Activated CD4-positive, alpha-beta memory T cell treated with anti-CD3 and anti-CD28 coated beads, Interleukin-2, amount 10 ng/mL, durations not matched to agents 7 days and 5 days (primary cell): ENCODE data around the gene ALG1. TPM values are rescaled to one million over a fixed set of nuclear protein-coding genes. Genes with fewer than 3 reads are reported as not detected.
"Not testable (repeated sequence)": the region's sequence is repeated elsewhere in the genome, so short reads cannot be mapped to it uniquely, and the experiment has no call there.

Source experiments
- CTCF ChIA-PET: fragments of 350-600 bp; sonication (Branson Sonifier 250); formaldehyde crosslinking; loops from one replicate; lab custom pipeline; 2021; ENCODE audit warnings: antibody characterized with exemption, inconsistent platforms; lab: Charles Lee
- POLR2A ChIA-PET: fragments of 350-600 bp; sonication (Branson Sonifier 250); formaldehyde crosslinking; loops from one replicate; lab custom pipeline; 2021; ENCODE audit warnings: antibody characterized with exemption; lab: Charles Lee
- DNase-seq: peaks from one replicate; pipeline ENCODE4 v3.0.0-alpha.2; 2020
- H3K27ac Mint-ChIP-seq: one replicate; pipeline ENCODE4 v1.8.0; 2021; ENCODE audit warnings: mild to moderate bottlenecking, mixed read lengths
- H3K27me3 Mint-ChIP-seq: one replicate; pipeline ENCODE4 v1.8.0; 2021; ENCODE audit warnings: mixed read lengths
- H3K36me3 Mint-ChIP-seq: one replicate; pipeline ENCODE4 v1.8.0; 2021; ENCODE audit warnings: low read depth, mixed read lengths
- H3K4me1 Mint-ChIP-seq: one replicate; pipeline ENCODE4 v1.8.0; 2021; ENCODE audit warnings: mixed read lengths
- H3K4me3 Mint-ChIP-seq: one replicate; pipeline ENCODE4 v1.8.0; 2021; ENCODE audit warnings: mild to moderate bottlenecking, mixed read lengths
- H3K9me3 Mint-ChIP-seq: one replicate; pipeline ENCODE4 v1.8.0; 2021; ENCODE audit warnings: mixed read lengths
- total RNA-seq, 2 experiments: library from RNA; stranded (reverse); gene quantifications; one replicate each; pipeline ENCODE4 v1.2.3, GENCODE V29; 2021

ALG1 gene
- total RNA-seq, 2 experiments from 2014 or later: 18.7 to 19.3 TPM

DNA sequence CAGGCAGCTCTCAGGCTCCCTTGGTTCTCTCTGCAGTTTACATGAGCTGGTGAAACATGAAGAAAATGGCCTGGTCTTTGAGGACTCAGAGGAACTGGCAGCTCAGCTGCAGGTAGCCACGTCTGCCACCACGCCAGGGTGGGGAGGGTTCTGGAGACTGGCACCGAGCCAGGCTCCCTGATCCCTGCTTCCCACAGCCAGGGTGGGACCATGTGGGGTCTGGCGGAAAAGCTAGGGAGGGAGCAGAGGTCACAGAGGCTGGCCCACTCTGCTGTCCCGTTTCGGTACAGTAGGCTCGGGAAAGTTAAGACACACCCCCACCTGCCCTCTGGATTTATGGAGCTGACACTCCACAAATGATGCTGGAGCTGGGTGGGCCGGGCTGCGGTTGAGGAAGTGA, 12.0 kb downstream of the ALG1 start:
- H3K4me1 Mint-ChIP-seq, H3K27me3 Mint-ChIP-seq, H3K9me3 Mint-ChIP-seq, H3K27ac Mint-ChIP-seq, H3K4me3 Mint-ChIP-seq, POLR2A ChIA-PET, DNase-seq: not testable (repeated sequence)
- CTCF ChIA-PET: interaction anchor here (0.8 to 3.0 kb wide), 4 partner anchors 9 to 51 kb away, joined by 3 to 18 read pairs (median 8); partner anchors contain the start of gene ALG1
- H3K36me3 Mint-ChIP-seq: peaks cover 18% of the 10 kb centered on the region

DNA sequence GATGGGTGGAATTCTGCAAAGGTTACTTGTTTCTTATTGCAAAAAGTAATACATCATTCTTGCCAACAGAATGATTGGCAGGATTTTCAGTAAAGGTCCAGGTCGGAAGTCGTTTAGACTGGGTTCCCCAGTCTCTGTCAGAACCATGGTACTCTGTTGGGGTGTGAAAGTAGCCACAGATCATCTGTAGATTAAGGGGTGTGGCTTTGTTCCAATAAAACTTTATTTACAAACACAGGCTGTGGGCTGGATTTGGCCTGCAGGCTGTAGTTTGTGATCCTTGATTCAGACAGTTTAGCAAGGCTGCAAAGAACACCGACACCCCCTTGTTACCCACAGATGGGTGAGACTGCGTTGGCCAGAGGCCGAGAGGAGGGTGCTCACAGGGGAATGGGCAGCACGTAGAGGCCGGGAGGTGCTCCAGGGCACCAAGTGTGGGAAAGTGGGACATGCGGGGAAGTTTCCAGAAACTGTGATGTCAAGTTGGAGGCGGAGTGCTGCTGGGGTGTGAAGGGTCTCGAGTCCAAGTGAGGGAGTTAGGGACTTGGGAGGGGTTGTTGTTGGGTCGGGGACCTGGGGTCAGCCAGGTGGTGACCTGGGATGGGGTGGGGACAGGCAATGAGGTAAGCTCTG, 12.6 kb downstream of the ALG1 start:
- H3K9me3 Mint-ChIP-seq, H3K27ac Mint-ChIP-seq, H3K27me3 Mint-ChIP-seq, POLR2A ChIA-PET, H3K4me3 Mint-ChIP-seq, DNase-seq, H3K4me1 Mint-ChIP-seq: not testable (repeated sequence)
- CTCF ChIA-PET: interaction anchor here (0.7 to 3.0 kb wide), 6 partner anchors 9 to 129 kb away, joined by 3 to 18 read pairs (median 3); partner anchors contain the start of gene ALG1
- H3K36me3 Mint-ChIP-seq: peaks cover 18% of the 10 kb centered on the region

DNA sequence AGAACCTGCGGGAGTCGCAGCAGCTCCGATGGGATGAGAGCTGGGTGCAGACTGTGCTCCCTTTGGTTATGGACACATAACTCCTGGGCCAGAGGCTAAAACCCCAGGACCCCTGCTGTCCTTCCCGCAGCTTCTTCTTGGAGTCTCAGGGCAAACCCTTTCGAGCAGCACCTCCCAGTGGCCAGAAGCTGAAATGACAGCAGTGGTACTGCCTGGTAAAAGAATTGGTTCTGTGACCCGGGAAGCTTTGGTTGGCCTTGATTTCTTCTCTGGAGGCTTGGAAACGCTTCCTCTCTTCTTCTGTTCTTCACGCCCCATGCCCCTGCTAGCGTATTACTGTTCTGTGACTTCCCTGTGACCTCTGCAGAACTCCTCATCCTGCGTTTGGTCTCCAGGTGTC, 13.2 kb downstream of the ALG1 start:
- H3K4me3 Mint-ChIP-seq, H3K27me3 Mint-ChIP-seq, H3K27ac Mint-ChIP-seq, H3K4me1 Mint-ChIP-seq, H3K9me3 Mint-ChIP-seq, POLR2A ChIA-PET: not testable (repeated sequence)
- CTCF ChIA-PET: interaction anchor here (0.7 to 3.0 kb wide), 7 partner anchors 10 to 173 kb away, joined by 3 to 18 read pairs (median 3); partner anchors contain the start of gene ALG1
- DNase-seq: peak; percentile 67
- peaks cover 16% of the 10 kb centered on the region for H3K36me3 Mint-ChIP-seq

DNA sequence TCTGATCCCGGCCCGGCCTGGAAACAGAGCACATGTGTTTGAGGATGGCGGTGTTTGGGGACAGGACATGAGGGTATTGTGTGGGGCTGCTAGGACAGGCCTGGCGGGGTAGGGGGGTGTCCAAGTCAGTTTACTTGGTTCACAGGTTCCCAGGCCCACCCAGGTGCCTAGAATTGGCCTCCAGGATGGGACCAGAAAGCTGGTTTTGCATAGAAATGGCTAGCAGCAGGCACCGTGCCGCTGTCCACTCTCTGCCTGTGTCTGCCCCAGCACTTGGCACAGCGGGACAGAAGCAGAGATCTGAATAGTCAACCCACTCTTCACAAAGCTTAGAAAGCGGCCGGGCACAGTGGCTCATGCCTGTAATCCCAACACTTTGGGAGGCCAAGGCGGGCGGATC, 14.1 kb downstream of the ALG1 start:
- H3K27me3 Mint-ChIP-seq, H3K4me1 Mint-ChIP-seq, DNase-seq, POLR2A ChIA-PET, H3K4me3 Mint-ChIP-seq, H3K9me3 Mint-ChIP-seq: not testable (repeated sequence)
- H3K36me3 Mint-ChIP-seq: peaks cover 16% of the 10 kb centered on the region
- H3K27ac Mint-ChIP-seq: peak overlapping the region; percentile 10
- CTCF ChIA-PET: interaction anchor here (2.3 kb wide), 1 partner anchor 29 kb away, joined by 4 read pairs; no protein-coding TSS in a partner anchor

DNA sequence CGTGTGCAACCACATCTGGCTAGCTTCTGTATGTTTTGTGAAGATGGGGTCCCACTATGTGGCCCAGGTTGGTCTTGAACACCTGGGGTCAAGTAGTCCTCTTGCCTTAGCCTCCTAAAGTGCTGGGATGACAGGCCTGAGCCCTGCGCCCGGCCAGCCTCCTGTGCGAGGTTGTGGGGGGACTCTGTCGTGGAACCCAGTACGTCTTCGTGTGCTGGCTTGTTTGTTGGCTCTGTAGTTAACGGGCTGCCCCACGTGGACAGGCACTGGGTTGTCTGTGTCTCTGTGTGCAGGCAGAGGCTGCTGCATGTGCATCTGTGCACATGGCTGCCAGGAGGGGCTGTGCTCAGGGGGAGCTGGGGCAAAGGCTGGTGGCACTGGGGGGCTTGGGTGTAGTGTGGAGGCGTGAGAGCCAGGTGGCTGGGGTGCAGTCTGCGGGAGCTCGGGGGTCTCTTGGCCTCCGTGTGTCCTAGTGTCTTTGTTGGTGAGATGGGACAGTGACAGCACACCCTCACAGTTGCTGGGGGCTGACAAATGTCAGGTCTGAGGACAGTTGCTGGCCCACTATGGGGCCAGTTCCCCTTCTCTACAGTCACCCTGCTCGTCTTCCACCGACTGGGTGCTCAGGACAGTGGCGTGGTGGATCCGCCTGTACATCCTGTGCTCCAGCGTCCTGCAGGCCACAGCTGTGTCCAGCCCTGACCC, 16.6 kb downstream of the ALG1 start:
- H3K9me3 Mint-ChIP-seq, POLR2A ChIA-PET, H3K4me3 Mint-ChIP-seq, H3K27ac Mint-ChIP-seq, H3K4me1 Mint-ChIP-seq, H3K27me3 Mint-ChIP-seq, DNase-seq: not testable (repeated sequence)
- H3K36me3 Mint-ChIP-seq: peaks cover 14% of the 10 kb centered on the region
- CTCF ChIA-PET: interaction anchor here (2.3 kb wide), 1 partner anchor 32 kb away, joined by 4 read pairs; no protein-coding TSS in a partner anchor

DNA sequence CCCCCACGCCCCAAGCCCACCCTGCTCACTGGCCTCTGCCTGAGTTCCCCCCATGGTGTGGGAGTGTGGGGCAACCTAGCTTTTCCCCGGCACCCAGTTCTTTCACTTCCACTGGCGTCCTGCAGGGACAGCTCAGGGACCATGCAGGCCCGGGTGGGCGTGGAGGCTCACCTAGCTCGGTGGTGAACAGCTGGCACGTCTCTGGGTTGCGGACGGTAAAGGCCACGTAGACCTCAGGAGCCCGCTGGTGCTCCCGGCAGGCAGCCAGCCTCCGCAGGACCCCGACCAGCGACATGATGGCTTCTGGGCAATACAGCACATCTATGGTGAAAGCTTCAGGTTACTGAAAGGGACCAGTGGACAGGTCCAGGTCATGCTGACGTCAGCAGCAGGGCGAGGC, 17.3 kb downstream of the ALG1 start:
- H3K27ac Mint-ChIP-seq, H3K27me3 Mint-ChIP-seq, H3K9me3 Mint-ChIP-seq, CTCF ChIA-PET, H3K4me1 Mint-ChIP-seq, H3K4me3 Mint-ChIP-seq, POLR2A ChIA-PET, DNase-seq: not testable (repeated sequence)
- peaks cover 12% of the 10 kb centered on the region for H3K36me3 Mint-ChIP-seq

DNA sequence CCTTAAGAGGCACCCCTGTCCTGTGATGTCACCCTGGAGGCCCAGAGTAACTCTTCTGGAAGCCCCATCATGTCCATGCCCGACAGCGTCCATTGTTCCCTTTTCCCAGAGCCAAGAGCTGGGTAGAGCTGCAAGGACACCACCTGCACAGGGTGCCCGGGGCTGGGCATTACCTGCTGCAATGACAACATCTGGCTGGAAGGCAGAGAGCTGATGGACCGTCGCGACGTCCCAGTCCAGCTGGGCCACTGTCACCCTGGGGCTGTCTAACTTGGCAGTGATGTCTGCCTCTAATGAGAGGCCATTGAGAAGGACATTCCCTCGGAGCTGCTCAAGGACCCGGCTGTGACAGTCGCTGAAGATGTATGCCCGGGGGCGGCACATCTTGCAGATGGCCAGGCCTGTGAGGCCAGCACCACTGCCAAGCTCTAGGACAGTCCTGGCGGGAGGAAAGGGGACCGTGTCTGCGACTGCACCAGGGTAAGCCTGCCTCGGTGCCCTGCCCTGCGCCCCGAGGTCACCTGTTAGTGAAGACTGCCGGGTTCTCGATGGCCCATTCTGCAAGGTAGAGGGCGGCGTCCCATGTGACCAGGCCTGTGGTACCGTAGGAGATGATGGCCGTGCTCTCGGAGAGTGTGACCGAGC, 18.4 kb downstream of the ALG1 start:
- H3K27me3 Mint-ChIP-seq, H3K4me3 Mint-ChIP-seq, H3K36me3 Mint-ChIP-seq, H3K4me1 Mint-ChIP-seq, DNase-seq, H3K9me3 Mint-ChIP-seq, H3K27ac Mint-ChIP-seq, POLR2A ChIA-PET: not testable (repeated sequence)
- CTCF ChIA-PET: interaction anchor here (3.7 kb wide), 1 partner anchor 34 kb away, joined by 17 read pairs; no protein-coding TSS in a partner anchor

DNA sequence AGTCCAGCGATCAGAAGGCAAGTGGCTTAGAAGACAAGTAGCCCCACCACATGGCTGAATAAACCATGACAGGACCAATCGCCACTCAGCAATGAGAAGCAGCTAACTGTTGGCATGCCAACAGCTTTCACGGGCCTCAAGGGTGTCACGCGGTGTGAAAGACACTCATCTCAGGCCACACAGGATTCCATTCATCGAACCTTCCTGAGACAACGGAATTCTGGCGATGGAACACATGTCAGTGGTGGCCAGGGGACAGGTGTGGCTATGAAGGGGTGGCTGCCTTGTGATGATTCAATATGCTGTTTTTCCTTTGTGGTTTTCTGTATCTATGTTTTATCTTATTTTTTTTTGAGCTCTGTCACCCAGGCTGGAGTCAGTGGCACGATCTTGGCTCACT, 18.9 kb downstream of the ALG1 start:
- H3K4me3 Mint-ChIP-seq, H3K36me3 Mint-ChIP-seq, H3K9me3 Mint-ChIP-seq, POLR2A ChIA-PET, H3K27ac Mint-ChIP-seq, DNase-seq, H3K27me3 Mint-ChIP-seq: not testable (repeated sequence)
- CTCF ChIA-PET: interaction anchor here (3.7 kb wide), 1 partner anchor 34 kb away, joined by 17 read pairs; no protein-coding TSS in a partner anchor
- peaks cover 13% of the 10 kb centered on the region for H3K4me1 Mint-ChIP-seq

DNA sequence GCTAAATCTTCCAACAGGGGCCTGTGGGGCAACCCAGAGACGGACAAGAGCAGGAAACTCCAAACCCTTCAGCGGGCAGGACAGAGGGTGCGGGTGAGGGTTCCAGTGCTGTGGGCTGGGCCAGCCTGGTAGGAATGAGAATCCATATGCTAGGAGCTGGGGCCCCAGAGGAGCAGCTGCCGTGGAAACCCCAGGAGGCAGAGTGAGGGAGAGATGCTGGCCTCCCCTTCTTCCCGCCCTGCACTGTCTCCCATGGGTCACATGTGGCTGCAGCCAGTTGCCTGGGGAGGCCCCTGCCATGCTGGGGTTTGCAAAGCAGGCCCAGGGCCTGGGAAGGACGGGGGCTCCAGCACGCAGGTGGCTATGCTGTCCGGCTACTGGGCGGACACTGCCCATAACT, 21.4 kb downstream of the ALG1 start:
- H3K9me3 Mint-ChIP-seq, H3K36me3 Mint-ChIP-seq, H3K27ac Mint-ChIP-seq, H3K27me3 Mint-ChIP-seq, POLR2A ChIA-PET, DNase-seq, H3K4me3 Mint-ChIP-seq: not testable (repeated sequence)
- peaks cover 28% of the 10 kb centered on the region for H3K4me1 Mint-ChIP-seq
- CTCF ChIA-PET: interaction anchor here (1.6 to 3.7 kb wide), 2 partner anchors 22 to 37 kb away, joined by 7 to 17 read pairs; partner anchors contain the start of gene ALG1

DNA sequence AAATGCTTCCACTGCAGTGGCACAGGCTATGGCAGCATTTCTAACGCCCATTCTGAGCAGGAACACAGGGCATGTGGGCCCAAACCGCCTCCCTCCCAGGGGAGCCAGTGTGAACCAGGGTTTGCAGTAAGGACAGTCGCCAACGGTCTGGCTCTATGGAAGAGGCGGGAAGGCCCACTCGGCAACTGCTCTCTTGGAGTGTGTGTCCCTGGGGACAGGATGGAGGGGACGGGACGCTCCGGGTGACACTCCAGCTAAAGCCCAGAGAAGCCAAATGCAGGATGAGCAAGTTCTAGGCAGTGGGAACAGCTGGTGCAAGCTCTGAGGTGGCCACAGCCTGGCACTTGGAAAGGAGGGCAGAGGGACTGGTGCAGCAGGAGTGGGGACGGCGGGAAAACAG, 22.1 kb downstream of the ALG1 start:
- H3K4me1 Mint-ChIP-seq: peaks cover 29% of the 10 kb centered on the region
- H3K9me3 Mint-ChIP-seq, H3K27me3 Mint-ChIP-seq, CTCF ChIA-PET, H3K36me3 Mint-ChIP-seq, DNase-seq, H3K27ac Mint-ChIP-seq, H3K4me3 Mint-ChIP-seq, POLR2A ChIA-PET: not testable (repeated sequence)

DNA sequence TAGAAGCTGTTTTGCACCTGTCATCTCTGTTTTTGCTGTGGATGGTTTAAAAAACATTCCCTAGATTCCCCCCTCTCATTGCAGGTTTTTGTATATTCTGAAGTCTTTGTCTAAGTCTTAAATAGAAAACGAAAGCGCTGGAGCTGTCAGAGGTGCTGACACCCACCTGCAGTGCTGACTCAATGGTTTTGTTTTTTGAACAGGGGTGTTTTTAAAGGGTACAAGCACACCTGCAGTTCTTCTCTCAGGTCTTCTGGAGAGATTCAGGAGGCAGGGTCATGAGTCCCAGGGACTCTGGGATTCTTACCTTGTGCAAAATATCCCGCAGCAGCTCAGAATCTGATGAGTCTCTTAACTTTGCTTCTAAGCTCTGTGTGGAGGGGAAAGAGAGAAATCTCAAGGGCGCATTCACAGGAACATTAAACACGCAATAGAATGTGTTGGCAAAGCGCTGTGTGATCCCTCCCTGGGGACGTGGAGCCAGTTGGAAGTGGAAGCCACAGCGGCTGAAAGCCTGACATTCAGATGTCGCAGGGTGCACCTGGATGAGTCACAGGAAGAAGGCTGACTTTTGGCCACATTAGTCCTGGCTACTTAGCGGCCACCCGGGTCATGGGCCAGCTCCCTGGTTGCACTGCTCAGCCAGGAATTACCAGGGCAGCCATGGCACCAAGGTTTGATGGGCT, 23.6 kb downstream of the ALG1 start:
- H3K36me3 Mint-ChIP-seq, H3K9me3 Mint-ChIP-seq, H3K4me3 Mint-ChIP-seq, H3K27me3 Mint-ChIP-seq, DNase-seq, CTCF ChIA-PET, H3K27ac Mint-ChIP-seq: not testable (repeated sequence)
- H3K4me1 Mint-ChIP-seq: peaks cover 31% of the 10 kb centered on the region
- POLR2A ChIA-PET: interaction anchor here (1.2 kb wide), 1 partner anchor 23 kb away, joined by 3 read pairs; the partner anchor contains the start of gene ALG1

DNA sequence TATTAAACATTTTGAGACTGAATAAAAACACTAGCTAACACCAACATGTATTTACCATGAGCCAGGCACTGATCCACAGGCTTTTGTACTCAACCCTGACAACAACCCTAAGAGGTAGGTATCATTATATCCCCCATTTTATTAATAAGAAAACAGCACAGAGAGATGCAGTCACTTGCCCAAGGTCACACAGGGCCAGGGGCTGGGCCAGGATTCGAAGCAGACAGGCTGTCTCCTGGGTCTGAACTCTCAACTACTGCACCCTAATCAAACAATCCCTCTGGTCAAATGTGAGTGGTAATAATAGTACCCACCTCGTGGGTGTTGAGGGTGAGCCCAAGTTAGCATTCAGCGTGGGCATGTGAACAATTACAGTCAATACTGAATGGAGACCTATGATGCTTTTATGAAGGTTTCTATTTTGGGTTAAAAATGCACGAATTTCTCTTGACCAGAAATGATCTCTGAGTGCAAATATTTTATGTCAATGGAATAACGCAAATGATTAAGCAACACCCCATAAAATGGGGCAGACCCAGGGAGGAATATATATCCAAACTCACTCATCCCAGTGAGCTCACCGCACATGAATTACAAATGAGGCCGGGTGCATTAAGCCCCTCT, 24.9 kb downstream of the ALG1 start:
- Mint-ChIP-seq H3K4me1 (peaks cover 30% of the 10 kb centered on the region), H3K27me3 (peaks cover 10% of the 10 kb centered on the region), H3K4me3 (peak overlapping the region; percentile 82), H3K27ac (peak overlapping the region; percentile 78)
- H3K36me3 Mint-ChIP-seq, POLR2A ChIA-PET, DNase-seq, H3K9me3 Mint-ChIP-seq, CTCF ChIA-PET: not testable (repeated sequence)
